OCI-LY3 (cell line): ENCODE measurements around the gene SLC25A18.

Source experiments
- H2AFZ ChIP-seq: fragments of 200-600, 300-600 bp; shearing (Covaris generic); 2 replicates; pipeline ENCODE4 v1.6.0; 2014; ENCODE audit warnings: antibody characterized with exemption, low read depth, low read length
- H3K27ac ChIP-seq: fragments of 200-600, 300-600 bp; sonication (generic); 2 replicates; pipeline ENCODE4 v1.5.1; 2014; ENCODE audit warnings: mild to moderate bottlenecking, low read length, moderate library complexity, mixed read lengths
- H3K27me3 ChIP-seq: fragments of 200-600, 300-600 bp; sonication (generic); 2 replicates; pipeline ENCODE4 v1.6.1; 2014; ENCODE audit warnings: low read depth, low read length, mixed read lengths
- H3K36me3 ChIP-seq: fragments of 200-600, 300-600 bp; sonication (generic); replicated peaks from 2 replicates; pipeline ENCODE3; 2014; ENCODE audit warnings: low read depth, low read length, mixed read lengths
- H3K4me1 ChIP-seq: fragments of 300-600, 200-600 bp; sonication (generic); 2 replicates; pipeline ENCODE4 v1.6.1; 2014; ENCODE audit warnings: low read length, mixed read lengths
- H3K4me2 ChIP-seq: fragments of 200-600, 300-600 bp; sonication (generic); 2 replicates; pipeline ENCODE4 v1.6.1; 2014; ENCODE audit warnings: low read length, mixed read lengths
- H3K4me3 ChIP-seq: fragments of 300-600, 200-600 bp; sonication (generic); 2 replicates; pipeline ENCODE4 v1.5.1; 2014; ENCODE audit warnings: antibody characterized with exemption, mild to moderate bottlenecking, low read length, moderate library complexity
- H3K79me2 ChIP-seq: fragments of 300-600, 200-600 bp; shearing (Covaris generic); 2 replicates; pipeline ENCODE4 v1.6.1; 2014; ENCODE audit warnings: mild to moderate bottlenecking, low read length, mixed read lengths
- H3K9ac ChIP-seq: fragments of 300-600, 200-600 bp; shearing (Covaris generic); 2 replicates; pipeline ENCODE4 v1.6.0; 2014; ENCODE audit warnings: mild to moderate bottlenecking, low read length, moderate library complexity
- H3K9me3 ChIP-seq: fragments of 200-600, 300-600 bp; shearing (Covaris generic); 2 replicates; pipeline ENCODE4 v1.6.1; 2014; ENCODE audit warnings: low read length, mixed read lengths; ENCODE audit not compliant: insufficient read depth
- H4K20me1 ChIP-seq: fragments of 200-600, 300-600 bp; sonication (generic); 2 replicates; pipeline ENCODE4 v1.6.1; 2016; ENCODE audit warnings: low read length, mixed read lengths; ENCODE audit not compliant: insufficient read depth
- CTCF ChIP-seq: fragments of 200-600, 300-600 bp; sonication (generic); IDR thresholded peaks from 2 replicates; pipeline ENCODE4 v1.5.1; 2014; ENCODE audit warnings: antibody characterized with exemption, low read length, low read depth
- EZH2phosphoT487 ChIP-seq: fragments of 200-600 bp; shearing (Covaris generic); IDR thresholded peaks from 2 replicates; pipeline ENCODE4 v1.6.1; 2018; ENCODE audit warnings: antibody characterized with exemption, mixed run types, low read depth

The SLC25A18 gene

GRCh38 chr22:17541476-17541875, 21.8 kb upstream of the SLC25A18 start:
- Histone ChIP-seq H2AFZ (no peak overlapping the region), H3K4me1 (no peaks in the 10 kb centered on the region), H3K36me3 (no peaks in the 10 kb centered on the region), H3K4me2 (no peak overlapping the region), H3K79me2 (no peaks in the 10 kb centered on the region), H4K20me1 (no peaks in the 10 kb centered on the region), H3K27me3 (no peaks in the 10 kb centered on the region), H3K27ac (no peak overlapping the region), H3K4me3 (no peak overlapping the region), H3K9ac (no peak overlapping the region), H3K9me3 (no peaks in the 10 kb centered on the region)
- TF ChIP-seq EZH2phosphoT487 (no peak), CTCF (no peak)

GRCh38 chr22:17542452-17542851, 20.8 kb upstream of the SLC25A18 start:
- Histone ChIP-seq H3K36me3 (no peaks in the 10 kb centered on the region), H3K4me1 (no peaks in the 10 kb centered on the region), H3K79me2 (no peaks in the 10 kb centered on the region), H2AFZ (no peak overlapping the region), H3K27me3 (no peaks in the 10 kb centered on the region), H4K20me1 (no peaks in the 10 kb centered on the region), H3K9me3 (no peaks in the 10 kb centered on the region), H3K27ac (no peak overlapping the region), H3K4me2 (no peak overlapping the region), H3K4me3 (no peak overlapping the region), H3K9ac (no peak overlapping the region)
- TF ChIP-seq EZH2phosphoT487: no peak
- TF ChIP-seq CTCF: no peak

- no peak overlapping the region for H3K9ac ChIP-seq
- H3K36me3 ChIP-seq: no peaks in the 10 kb centered on the region
- no peaks in the 10 kb centered on the region for H3K4me1 ChIP-seq
- H3K79me2 ChIP-seq: no peaks in the 10 kb centered on the region
- no peak overlapping the region for H2AFZ ChIP-seq
- H3K9me3 ChIP-seq: no peaks in the 10 kb centered on the region
- no peaks in the 10 kb centered on the region for H4K20me1 ChIP-seq
- H3K4me2 ChIP-seq: no peak overlapping the region
- no peak overlapping the region for H3K27ac ChIP-seq
- TF ChIP-seq CTCF (no peak), EZH2phosphoT487 (no peak)
- H3K27me3 ChIP-seq: no peaks in the 10 kb centered on the region
- no peak overlapping the region for H3K4me3 ChIP-seq
Observed at GRCh38 chr22:17548010-17548755, 15.1 kb upstream of the SLC25A18 start.

- Histone ChIP-seq H3K4me2 (no peak overlapping the region), H3K9ac (no peak overlapping the region), H3K4me3 (no peak overlapping the region), H2AFZ (no peak overlapping the region), H4K20me1 (no peaks in the 10 kb centered on the region), H3K4me1 (no peaks in the 10 kb centered on the region), H3K9me3 (no peaks in the 10 kb centered on the region), H3K79me2 (no peaks in the 10 kb centered on the region), H3K27me3 (no peaks in the 10 kb centered on the region), H3K36me3 (no peaks in the 10 kb centered on the region), H3K27ac (no peak overlapping the region)
- TF ChIP-seq CTCF: no peak
- no peak for TF ChIP-seq EZH2phosphoT487
Observed at GRCh38 chr22:17548756-17549035, 14.6 kb upstream of the SLC25A18 start.
